ENCODE data around the gene RBFOX2. TPM values are rescaled to one million over a fixed set of nuclear protein-coding genes. Genes with fewer than 3 reads are reported as not detected.

The RBFOX2 gene
- total and polyA plus RNA-seq, 2 of the 8 experiments (the other 6 are each of a cell fraction or from before 2014, with no cell fraction given): 121 to 122 TPM

DNA sequence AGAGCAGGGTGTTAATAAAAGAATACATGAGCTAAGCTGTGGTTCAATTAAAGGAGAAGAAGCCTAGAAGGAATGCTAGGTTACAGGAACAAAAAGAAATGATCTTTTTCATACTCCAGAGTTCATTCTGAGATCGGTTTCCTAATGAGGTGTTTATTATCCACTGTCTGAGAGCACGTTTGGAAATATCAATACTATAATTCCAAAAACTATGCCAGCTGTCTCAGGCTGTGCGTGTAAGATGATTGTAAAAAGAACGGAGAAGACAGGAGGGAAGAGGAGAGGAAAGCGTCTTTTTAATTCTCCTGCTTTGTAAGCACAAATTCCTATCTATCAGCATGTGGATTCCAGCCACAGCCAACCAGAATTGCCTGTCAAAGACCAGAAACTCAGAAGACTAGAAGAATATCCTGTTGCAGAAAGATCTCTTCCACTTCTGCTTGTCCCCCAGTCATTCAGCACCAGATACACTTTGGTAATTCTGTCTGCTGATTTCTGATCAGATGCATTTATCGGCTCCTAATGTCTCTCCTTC lies 285.2 kb downstream of the RBFOX2 start:
- Histone ChIP-seq H4K8ac (ENCODE audit: extremely low read depth, insufficient read depth, low read length) (no peak overlapping the region), H3K27me3 (replicated peaks in 1 of 4; ENCODE audit: control insufficient read depth in 3 of 4, extremely low read depth in 1 of 4, insufficient read depth in 3 of 4, low read length in 3 of 4) (no peaks in the 10 kb centered on the region), H3K79me2 (ENCODE audit: control insufficient read depth in 1 of 2, insufficient read depth in 2 of 2, low read length in 2 of 2) (no peaks in the 10 kb centered on the region), H4K20me1 (replicated peaks in 1 of 2; ENCODE audit: control insufficient read depth in 1 of 2, insufficient read depth in 2 of 2, low read length in 2 of 2) (no peaks in the 10 kb centered on the region), H2AK5ac (ENCODE audit: low read depth, low read length) (no peak overlapping the region), H3K4ac (replicated peaks; ENCODE audit: insufficient read length, low read depth, low read length) (no peak overlapping the region), H3K9me3 (ENCODE audit: insufficient read depth in 2 of 2, low read depth in 1 of 2, low read length in 1 of 2) (no peaks in the 10 kb centered on the region), H3K4me1 (replicated peaks in 1 of 4; ENCODE audit: control insufficient read depth in 3 of 4, insufficient read depth in 4 of 4, low read length in 3 of 4) (peaks cover 0 to 10% (median 1%) of the 10 kb centered on the region in 4 experiments; a peak in 4 of 7 replicates), H3K9ac (replicated peaks in 1 of 4; ENCODE audit: extremely low read depth in 1 of 4, low read depth in 3 of 4, low read length in 3 of 4) (no peak overlapping the region), H2BK12ac (ENCODE audit: low read depth, low read length) (no peak overlapping the region), H3K36me3 (ENCODE audit: control insufficient read depth in 2 of 4, insufficient read depth in 4 of 4, low read length in 3 of 4) (peaks cover 0 to 29% (median 7%) of the 10 kb centered on the region in 4 experiments; a peak in 4 of 8 replicates), H3K14ac (ENCODE audit: insufficient read length) (no peak overlapping the region), H3K18ac (ENCODE audit: extremely low read depth, low read length) (no peak overlapping the region), H3K4me3 (ENCODE audit: extremely low read depth in 1 of 4, insufficient read depth in 2 of 4, low read depth in 3 of 4, low read length in 4 of 4) (no peak overlapping the region), H2BK5ac (ENCODE audit: low read depth, low read length) (no peak overlapping the region), H3K23ac (ENCODE audit: insufficient read length) (no peak overlapping the region), H2BK20ac (ENCODE audit: low read length) (no peak overlapping the region), H2BK15ac (ENCODE audit: low read length) (no peak overlapping the region), H3K56ac (replicated peaks; ENCODE audit: insufficient read length, low read depth, low read length) (no peak overlapping the region), H2AFZ (ENCODE audit: low read length) (no peak overlapping the region), H4K91ac (replicated peaks; ENCODE audit: insufficient read length, low read length) (no peak overlapping the region), H3K4me2 (ENCODE audit: insufficient read depth in 1 of 2, low read depth in 2 of 2, low read length in 2 of 2) (no peak overlapping the region), H3K23me2 (ENCODE audit: low read depth, low read length) (no peaks in the 10 kb centered on the region), H3K79me1 (ENCODE audit: low read depth, low read length) (no peaks in the 10 kb centered on the region), H2BK120ac (replicated peaks; ENCODE audit: low read depth, low read length) (no peak overlapping the region), H4K5ac (ENCODE audit: insufficient read length, low read depth, low read length) (no peak overlapping the region), H3K27ac (ENCODE audit: low read depth, low read length) (no peak overlapping the region)
- ChIA-PET CTCF (ENCODE audit: partially characterized antibody) (interaction anchor here (0.5 to 5.6 kb wide), 4 partner anchors 99 to 363 kb away, joined by 3 to 30 read pairs (median 3); no protein-coding TSS in a partner anchor), POLR2A (ENCODE audit: partially characterized antibody) (no interaction called here)
- 85% methylated on average over 6 of the region's 6 CpGs; no CpG with 5 or more reads in 1 of the 2 experiments for WGBS, 2 experiments (ENCODE audit: extremely low coverage in 1 of 2, insufficient coverage in 1 of 2, insufficient read length in 1 of 2, insufficient replicate concordance in 2 of 2, low coverage in 1 of 2, low lambda C conversion rate in 2 of 2, missing lambda C conversion rate in 1 of 2)
- FAIRE-seq (no peak), DNase-seq (ENCODE audit: low read depth in 1 of 2, low spot score in 2 of 2) (no peak)
- TF ChIP-seq EGR1 (IDR thresholded peaks at IDR 0.05; ENCODE audit: borderline replicate concordance, low read depth, low read length): no peak
- no peak for TF ChIP-seq SP4 (IDR thresholded peaks at IDR 0.05; ENCODE audit: low read length)
- no peak for TF ChIP-seq FOSL1 (IDR thresholded peaks at IDR 0.05; ENCODE audit: insufficient read depth, low read depth, low read length)
- TF ChIP-seq POU5F1 (IDR thresholded peaks at IDR 0.05; ENCODE audit: low read depth, low read length): no peak
- TF ChIP-seq, protein P1, sequence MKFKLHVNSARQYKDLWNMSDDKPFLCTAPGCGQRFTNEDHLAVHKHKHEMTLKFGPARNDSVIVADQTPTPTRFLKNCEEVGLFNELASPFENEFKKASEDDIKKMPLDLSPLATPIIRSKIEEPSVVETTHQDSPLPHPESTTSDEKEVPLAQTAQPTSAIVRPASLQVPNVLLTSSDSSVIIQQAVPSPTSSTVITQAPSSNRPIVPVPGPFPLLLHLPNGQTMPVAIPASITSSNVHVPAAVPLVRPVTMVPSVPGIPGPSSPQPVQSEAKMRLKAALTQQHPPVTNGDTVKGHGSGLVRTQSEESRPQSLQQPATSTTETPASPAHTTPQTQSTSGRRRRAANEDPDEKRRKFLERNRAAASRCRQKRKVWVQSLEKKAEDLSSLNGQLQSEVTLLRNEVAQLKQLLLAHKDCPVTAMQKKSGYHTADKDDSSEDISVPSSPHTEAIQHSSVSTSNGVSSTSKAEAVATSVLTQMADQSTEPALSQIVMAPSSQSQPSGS (IDR thresholded peaks at IDR 0.05; ENCODE audit: low read length): no peak
- TF ChIP-seq TBP (IDR thresholded peaks at IDR 0.05; ENCODE audit: low read depth, low read length): no peak
- TF ChIP-seq CREB1 (IDR thresholded peaks at IDR 0.05): no peak
- TF ChIP-seq RXRA (IDR thresholded peaks at IDR 0.05; ENCODE audit: insufficient read depth, low read depth, low read length): no peak
- no peak for TF ChIP-seq BCL11A (IDR thresholded peaks at IDR 0.05; ENCODE audit: low read depth in 2 of 2, low read length in 2 of 2)
- TF ChIP-seq SP2 (IDR thresholded peaks at IDR 0.05; ENCODE audit: low read length): no peak
- TF ChIP-seq ZNF274 (IDR thresholded peaks at IDR 0.05; ENCODE audit: borderline replicate concordance, extremely low read depth, low read length): no peak
- no peak for TF ChIP-seq E2F6 (IDR thresholded peaks at IDR 0.05)
- no peak for TF ChIP-seq ASH2L (IDR thresholded peaks at IDR 0.05; ENCODE audit: low read length)

Data from H1 (cell line).